ENCODE data around the gene SORBS1.

DNA sequence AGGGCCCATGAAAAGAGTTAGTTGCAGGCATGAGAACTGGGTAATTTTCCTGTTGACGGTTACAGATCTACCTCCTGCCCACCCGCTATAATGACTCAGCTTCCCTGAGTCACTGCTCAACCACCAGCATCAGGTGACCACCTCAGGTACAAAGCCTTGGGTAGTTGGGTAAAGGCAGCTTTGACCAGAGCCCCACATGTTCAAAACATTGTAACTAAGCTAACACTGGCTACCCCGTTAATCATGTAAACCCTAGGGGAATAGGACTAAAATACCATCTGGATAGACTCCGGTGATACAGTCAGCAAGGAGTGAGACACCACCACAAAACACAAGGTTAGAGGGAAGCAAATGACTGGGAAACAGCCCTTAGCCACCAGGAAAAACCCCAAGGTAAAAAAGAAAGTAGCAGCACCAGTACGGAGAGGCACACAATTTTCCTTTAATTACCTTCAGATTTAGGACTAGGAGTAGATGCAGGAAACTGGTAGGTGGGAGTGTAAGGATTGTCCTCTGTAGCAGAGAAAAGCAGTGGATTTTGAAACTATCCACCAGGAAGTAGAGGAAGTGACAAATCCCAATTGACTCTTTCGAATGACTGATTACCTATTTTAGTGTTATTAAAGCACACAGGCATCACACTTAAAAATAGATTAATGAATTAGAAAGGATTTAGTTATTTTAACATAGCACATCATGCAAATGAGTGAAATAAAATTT lies 166.8 kb downstream of the SORBS1 start:
- no peak for TF ChIP-seq POLR2AphosphoS5 (IDR thresholded peaks at IDR 0.05; ENCODE audit: low read depth, low read length)
- TF ChIP-seq USF2 (IDR thresholded peaks at IDR 0.05; ENCODE audit: low read depth, low read length), result no peak
- TF ChIP-seq USF2 (CRISPR knock-in tag; IDR thresholded peaks at IDR 0.05; ENCODE audit: borderline replicate concordance), result no peak
- TF ChIP-seq TAF1 (CRISPR knock-in tag; IDR thresholded peaks at IDR 0.05), result no peak
- TF ChIP-seq EP300 (IDR thresholded peaks at IDR 0.05; ENCODE audit: low read depth in 2 of 2, low read length in 2 of 2), result no peak
- no peak for TF ChIP-seq EP300 (CRISPR knock-in tag; IDR thresholded peaks at IDR 0.05; ENCODE audit: borderline replicate concordance)
- TF ChIP-seq ZNF20 (CRISPR knock-in tag; IDR thresholded peaks at IDR 0.05), result no peak
- TF ChIP-seq FOSL1 (CRISPR knock-in tag; IDR thresholded peaks at IDR 0.05; ENCODE audit: borderline replicate concordance), result no peak
- TF ChIP-seq MED1 (CRISPR knock-in tag; IDR thresholded peaks at IDR 0.05), result no peak
- TF ChIP-seq GZF1 (CRISPR knock-in tag; IDR thresholded peaks at IDR 0.05), result no peak
- TF ChIP-seq MYNN (CRISPR knock-in tag; IDR thresholded peaks at IDR 0.05; ENCODE audit: low read depth), result no peak
- TF ChIP-seq, protein P1, sequence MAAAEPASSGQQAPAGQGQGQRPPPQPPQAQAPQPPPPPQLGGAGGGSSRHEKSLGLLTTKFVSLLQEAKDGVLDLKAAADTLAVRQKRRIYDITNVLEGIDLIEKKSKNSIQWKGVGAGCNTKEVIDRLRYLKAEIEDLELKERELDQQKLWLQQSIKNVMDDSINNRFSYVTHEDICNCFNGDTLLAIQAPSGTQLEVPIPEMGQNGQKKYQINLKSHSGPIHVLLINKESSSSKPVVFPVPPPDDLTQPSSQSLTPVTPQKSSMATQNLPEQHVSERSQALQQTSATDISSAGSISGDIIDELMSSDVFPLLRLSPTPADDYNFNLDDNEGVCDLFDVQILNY (CRISPR knock-in tag; conservative IDR thresholded peaks at IDR 0.05), result no peak
- TF ChIP-seq RFXAP (CRISPR knock-in tag; IDR thresholded peaks at IDR 0.05; ENCODE audit: borderline replicate concordance), result no peak
- TF ChIP-seq SUZ12 (IDR thresholded peaks at IDR 0.05; ENCODE audit: low read depth, low read length), result no peak
- no peak for TF ChIP-seq ZFX (CRISPR knock-in tag; IDR thresholded peaks at IDR 0.05; ENCODE audit: low read depth)
- TF ChIP-seq KAT8 (CRISPR knock-in tag; IDR thresholded peaks at IDR 0.05), result no peak
